ENCODE data around the gene CWC25. TPM values are rescaled to one million over a fixed set of nuclear protein-coding genes. Genes with fewer than 3 reads are reported as not detected.

The CWC25 gene
- total and polyA plus RNA-seq, 2 of the 13 experiments (the other 11 are each of a cell fraction or from before 2014, with no cell fraction given): 15.6 to 22.7 TPM

DNA sequence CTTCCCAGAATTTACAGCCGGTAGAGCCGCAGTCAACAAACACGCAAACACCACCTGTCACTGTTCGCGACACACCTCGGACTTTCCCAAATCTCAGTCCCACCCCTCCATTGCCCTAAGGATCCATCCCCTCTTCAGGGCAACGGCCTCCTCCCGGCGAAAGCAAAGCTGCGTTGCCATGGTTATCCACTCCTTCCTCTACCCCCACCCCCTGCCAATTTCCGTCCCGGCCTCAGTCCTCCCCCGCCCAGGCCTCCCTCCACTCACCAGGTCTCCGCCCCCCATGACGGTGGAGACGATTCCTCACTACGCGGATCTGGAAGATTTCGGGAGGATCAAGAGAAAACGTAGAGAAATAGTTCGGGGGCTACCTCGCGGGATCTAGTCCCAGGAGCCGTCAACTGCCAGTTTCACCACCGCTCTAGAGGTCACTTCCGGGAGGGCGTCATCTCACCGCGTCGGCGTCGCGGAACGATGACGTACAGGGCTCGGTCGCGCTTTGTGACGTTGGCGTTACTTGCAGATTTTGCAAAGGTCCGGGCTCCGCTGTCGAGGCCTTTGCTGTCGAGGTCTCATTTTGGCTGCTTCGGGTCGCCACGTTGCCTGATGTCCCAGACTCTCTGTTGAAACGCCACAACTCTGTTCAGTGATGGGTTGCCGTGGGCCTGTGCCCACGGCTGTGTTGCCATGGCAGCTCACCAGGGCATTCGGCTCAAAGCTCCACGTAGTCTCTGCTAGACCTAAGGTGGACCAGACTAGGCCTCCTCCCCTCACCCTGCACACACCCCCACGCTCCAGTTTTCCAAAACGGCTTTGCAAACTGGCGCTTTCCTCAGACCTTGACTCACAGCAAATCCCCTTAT is at the start of gene CWC25 (continued):
- TF ChIP-seq HIVEP1 (CRISPR knock-in tag; IDR thresholded peaks at IDR 0.05): peak; percentile 90
- TF ChIP-seq ZMAT5 (CRISPR knock-in tag; IDR thresholded peaks at IDR 0.05; ENCODE audit: borderline replicate concordance, low read depth): no peak
- no peak for TF ChIP-seq HNRNPH1 (optimal IDR thresholded peaks at IDR 0.05; ENCODE audit: low read depth, low read length)
- TF ChIP-seq RXRA (CRISPR knock-in tag; IDR thresholded peaks at IDR 0.05): peak; percentile 90
- no peak; the same call in 1 of the 2 replicates for TF ChIP-seq ZNF383 (CRISPR knock-in tag; IDR thresholded peaks at IDR 0.05; ENCODE audit: borderline replicate concordance)
- peak; percentile 84; the same call in 1 of the 2 replicates for TF ChIP-seq ZNF34 (CRISPR knock-in tag; IDR thresholded peaks at IDR 0.05; ENCODE audit: borderline replicate concordance)
- TF ChIP-seq, protein P1, sequence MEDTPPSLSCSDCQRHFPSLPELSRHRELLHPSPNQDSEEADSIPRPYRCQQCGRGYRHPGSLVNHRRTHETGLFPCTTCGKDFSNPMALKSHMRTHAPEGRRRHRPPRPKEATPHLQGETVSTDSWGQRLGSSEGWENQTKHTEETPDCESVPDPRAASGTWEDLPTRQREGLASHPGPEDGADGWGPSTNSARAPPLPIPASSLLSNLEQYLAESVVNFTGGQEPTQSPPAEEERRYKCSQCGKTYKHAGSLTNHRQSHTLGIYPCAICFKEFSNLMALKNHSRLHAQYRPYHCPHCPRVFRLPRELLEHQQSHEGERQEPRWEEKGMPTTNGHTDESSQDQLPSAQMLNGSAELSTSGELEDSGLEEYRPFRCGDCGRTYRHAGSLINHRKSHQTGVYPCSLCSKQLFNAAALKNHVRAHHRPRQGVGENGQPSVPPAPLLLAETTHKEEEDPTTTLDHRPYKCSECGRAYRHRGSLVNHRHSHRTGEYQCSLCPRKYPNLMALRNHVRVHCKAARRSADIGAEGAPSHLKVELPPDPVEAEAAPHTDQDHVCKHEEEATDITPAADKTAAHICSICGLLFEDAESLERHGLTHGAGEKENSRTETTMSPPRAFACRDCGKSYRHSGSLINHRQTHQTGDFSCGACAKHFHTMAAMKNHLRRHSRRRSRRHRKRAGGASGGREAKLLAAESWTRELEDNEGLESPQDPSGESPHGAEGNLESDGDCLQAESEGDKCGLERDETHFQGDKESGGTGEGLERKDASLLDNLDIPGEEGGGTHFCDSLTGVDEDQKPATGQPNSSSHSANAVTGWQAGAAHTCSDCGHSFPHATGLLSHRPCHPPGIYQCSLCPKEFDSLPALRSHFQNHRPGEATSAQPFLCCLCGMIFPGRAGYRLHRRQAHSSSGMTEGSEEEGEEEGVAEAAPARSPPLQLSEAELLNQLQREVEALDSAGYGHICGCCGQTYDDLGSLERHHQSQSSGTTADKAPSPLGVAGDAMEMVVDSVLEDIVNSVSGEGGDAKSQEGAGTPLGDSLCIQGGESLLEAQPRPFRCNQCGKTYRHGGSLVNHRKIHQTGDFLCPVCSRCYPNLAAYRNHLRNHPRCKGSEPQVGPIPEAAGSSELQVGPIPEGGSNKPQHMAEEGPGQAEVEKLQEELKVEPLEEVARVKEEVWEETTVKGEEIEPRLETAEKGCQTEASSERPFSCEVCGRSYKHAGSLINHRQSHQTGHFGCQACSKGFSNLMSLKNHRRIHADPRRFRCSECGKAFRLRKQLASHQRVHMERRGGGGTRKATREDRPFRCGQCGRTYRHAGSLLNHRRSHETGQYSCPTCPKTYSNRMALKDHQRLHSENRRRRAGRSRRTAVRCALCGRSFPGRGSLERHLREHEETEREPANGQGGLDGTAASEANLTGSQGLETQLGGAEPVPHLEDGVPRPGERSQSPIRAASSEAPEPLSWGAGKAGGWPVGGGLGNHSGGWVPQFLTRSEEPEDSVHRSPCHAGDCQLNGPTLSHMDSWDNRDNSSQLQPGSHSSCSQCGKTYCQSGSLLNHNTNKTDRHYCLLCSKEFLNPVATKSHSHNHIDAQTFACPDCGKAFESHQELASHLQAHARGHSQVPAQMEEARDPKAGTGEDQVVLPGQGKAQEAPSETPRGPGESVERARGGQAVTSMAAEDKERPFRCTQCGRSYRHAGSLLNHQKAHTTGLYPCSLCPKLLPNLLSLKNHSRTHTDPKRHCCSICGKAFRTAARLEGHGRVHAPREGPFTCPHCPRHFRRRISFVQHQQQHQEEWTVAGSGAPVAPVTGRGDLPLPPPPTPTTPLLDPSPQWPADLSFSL (CRISPR knock-in tag; IDR thresholded peaks at IDR 0.05): no peak
- no peak for TF ChIP-seq SMARCE1 (IDR thresholded peaks at IDR 0.05; ENCODE audit: borderline replicate concordance)
- TF ChIP-seq HMG20A (CRISPR knock-in tag; IDR thresholded peaks at IDR 0.05; ENCODE audit: borderline replicate concordance): peak; percentile 51; the same call in 1 of the 2 replicates
- peak; percentile 84 for TF ChIP-seq JUN (CRISPR knock-in tag; IDR thresholded peaks at IDR 0.05)
- TF ChIP-seq NFYC (CRISPR knock-in tag; IDR thresholded peaks at IDR 0.05): peak; percentile 68
- TF ChIP-seq MEIS1 (CRISPR knock-in tag; IDR thresholded peaks at IDR 0.05; ENCODE audit: borderline replicate concordance): peak; percentile 93
- TF ChIP-seq FOXO1 (CRISPR knock-in tag; IDR thresholded peaks at IDR 0.05): peak; percentile 88; the same call in 1 of the 2 replicates
- TF ChIP-seq, protein P2, sequence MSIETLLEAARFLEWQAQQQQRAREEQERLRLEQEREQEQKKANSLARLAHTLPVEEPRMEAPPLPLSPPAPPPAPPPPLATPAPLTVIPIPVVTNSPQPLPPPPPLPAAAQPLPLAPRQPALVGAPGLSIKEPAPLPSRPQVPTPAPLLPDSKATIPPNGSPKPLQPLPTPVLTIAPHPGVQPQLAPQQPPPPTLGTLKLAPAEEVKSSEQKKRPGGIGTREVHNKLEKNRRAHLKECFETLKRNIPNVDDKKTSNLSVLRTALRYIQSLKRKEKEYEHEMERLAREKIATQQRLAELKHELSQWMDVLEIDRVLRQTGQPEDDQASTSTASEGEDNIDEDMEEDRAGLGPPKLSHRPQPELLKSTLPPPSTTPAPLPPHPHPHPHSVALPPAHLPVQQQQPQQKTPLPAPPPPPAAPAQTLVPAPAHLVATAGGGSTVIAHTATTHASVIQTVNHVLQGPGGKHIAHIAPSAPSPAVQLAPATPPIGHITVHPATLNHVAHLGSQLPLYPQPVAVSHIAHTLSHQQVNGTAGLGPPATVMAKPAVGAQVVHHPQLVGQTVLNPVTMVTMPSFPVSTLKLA (IDR thresholded peaks at IDR 0.05): peak; percentile 42
- TF ChIP-seq CCAR2 (optimal IDR thresholded peaks at IDR 0.05; ENCODE audit: low read depth, low read length): no peak
- TF ChIP-seq ZFYVE20 (CRISPR knock-in tag; IDR thresholded peaks at IDR 0.05; ENCODE audit: borderline replicate concordance, low read depth): no peak; the same call in 1 of the 2 replicates
- TF ChIP-seq IRX3 (CRISPR knock-in tag; IDR thresholded peaks at IDR 0.05; ENCODE audit: borderline replicate concordance, low read depth): no peak
- TF ChIP-seq TFDP2 (CRISPR knock-in tag; IDR thresholded peaks at IDR 0.05): peak; percentile 82
- no peak for TF ChIP-seq ZNF550 (CRISPR knock-in tag; IDR thresholded peaks at IDR 0.05; ENCODE audit: borderline replicate concordance)
- TF ChIP-seq ZNF75D (CRISPR knock-in tag; IDR thresholded peaks at IDR 0.05; ENCODE audit: borderline replicate concordance): no peak; the same call in 1 of the 2 replicates

Measured in HepG2 (cell line).